ENCODE measurements around the gene ACAP3.

DNA sequence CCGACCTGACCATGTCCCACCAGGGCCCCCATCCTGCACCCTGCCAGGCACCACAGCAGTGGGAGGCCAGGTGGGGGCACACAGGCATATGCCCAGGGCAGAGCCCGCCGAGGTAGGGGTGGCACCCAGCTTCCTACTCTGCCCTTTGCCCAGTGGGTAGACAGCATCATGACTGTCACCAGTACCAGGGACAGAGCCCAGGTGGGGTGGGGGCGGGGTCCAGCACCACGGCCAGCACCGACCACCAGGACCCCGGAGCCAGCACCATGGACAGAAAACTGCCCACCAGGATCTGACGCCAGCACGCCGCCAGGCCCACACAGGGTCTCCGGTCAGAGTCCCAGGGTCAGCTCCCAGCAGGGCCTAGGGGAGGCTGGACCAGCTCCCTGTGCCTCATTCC, 27.1 kb upstream of the ACAP3 start:
- TF ChIP-seq CTCF (conservative IDR thresholded peaks at IDR 0.05; ENCODE audit: low read depth, low read length): no peak
- no peak for TF ChIP-seq POLR2A (IDR thresholded peaks at IDR 0.05; ENCODE audit: low read depth, low read length)
- no peak for TF ChIP-seq MXI1 (IDR thresholded peaks at IDR 0.05; ENCODE audit: borderline replicate concordance, low read depth, low read length)
- no peak for TF ChIP-seq RFX5 (IDR thresholded peaks at IDR 0.05; ENCODE audit: low read depth, low read length)
